C4-2B (cell line): Measurements from ENCODE around the gene RHOA.

Source experiments
- ZFX ChIP-seq: fragments of 450-650 bp; IDR thresholded peaks from 2 replicates; pipeline ENCODE4 v1.6.1; 2017
- TF ChIP-seq, protein P1 (sequence below): fragments of 450-650 bp; conservative IDR thresholded peaks from 2 replicates; pipeline ENCODE4 v1.5.1; 2017; ENCODE audit warnings: mild to moderate bottlenecking

DNA sequence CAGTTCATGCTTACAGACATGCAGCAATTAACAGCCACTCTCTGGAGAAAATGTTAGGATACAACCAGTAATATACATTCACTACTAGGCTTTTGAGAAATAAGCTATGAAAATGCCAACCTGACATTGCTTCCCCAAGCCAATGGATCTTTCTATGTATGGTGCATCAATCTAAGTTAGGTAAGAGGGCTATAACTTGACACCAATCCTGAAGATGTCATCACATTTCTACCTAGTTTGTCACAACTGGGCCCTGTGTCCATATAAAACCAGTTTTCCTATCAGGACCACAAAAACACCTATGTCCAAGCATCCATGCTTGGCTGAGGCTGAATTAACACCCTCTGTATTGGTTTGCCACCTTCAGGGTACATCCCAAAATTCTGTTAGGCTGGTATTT is 39.8 kb downstream of the RHOA start:
- TF ChIP-seq, protein P1, sequence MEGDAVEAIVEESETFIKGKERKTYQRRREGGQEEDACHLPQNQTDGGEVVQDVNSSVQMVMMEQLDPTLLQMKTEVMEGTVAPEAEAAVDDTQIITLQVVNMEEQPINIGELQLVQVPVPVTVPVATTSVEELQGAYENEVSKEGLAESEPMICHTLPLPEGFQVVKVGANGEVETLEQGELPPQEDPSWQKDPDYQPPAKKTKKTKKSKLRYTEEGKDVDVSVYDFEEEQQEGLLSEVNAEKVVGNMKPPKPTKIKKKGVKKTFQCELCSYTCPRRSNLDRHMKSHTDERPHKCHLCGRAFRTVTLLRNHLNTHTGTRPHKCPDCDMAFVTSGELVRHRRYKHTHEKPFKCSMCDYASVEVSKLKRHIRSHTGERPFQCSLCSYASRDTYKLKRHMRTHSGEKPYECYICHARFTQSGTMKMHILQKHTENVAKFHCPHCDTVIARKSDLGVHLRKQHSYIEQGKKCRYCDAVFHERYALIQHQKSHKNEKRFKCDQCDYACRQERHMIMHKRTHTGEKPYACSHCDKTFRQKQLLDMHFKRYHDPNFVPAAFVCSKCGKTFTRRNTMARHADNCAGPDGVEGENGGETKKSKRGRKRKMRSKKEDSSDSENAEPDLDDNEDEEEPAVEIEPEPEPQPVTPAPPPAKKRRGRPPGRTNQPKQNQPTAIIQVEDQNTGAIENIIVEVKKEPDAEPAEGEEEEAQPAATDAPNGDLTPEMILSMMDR, result no peak
- no peak for TF ChIP-seq ZFX
